Loucy (cell line): ENCODE data around the gene SMYD4.

Experiments used
- H2AFZ ChIP-seq: fragments of 200-600 bp; sonication (generic); 2 replicates; pipeline ENCODE4 v1.6.0; 2016; ENCODE audit warnings: antibody characterized with exemption, mild to moderate bottlenecking, low read length, moderate library complexity
- H3F3A ChIP-seq: fragments of 200-600 bp; 2 replicates; pipeline ENCODE4 v1.6.0; 2016; ENCODE audit warnings: antibody characterized with exemption, low read depth, mild to moderate bottlenecking
- H3K27me3 ChIP-seq: fragments of 200-600 bp; sonication (generic); 2 replicates; pipeline ENCODE4 v1.6.1; 2014; ENCODE audit warnings: low read length, mild to moderate bottlenecking; ENCODE audit not compliant: insufficient read depth, poor library complexity, severe bottlenecking
- H3K36me3 ChIP-seq: fragments of 200-600 bp; sonication (generic); 2 replicates; pipeline ENCODE4 v1.6.1; 2016; ENCODE audit warnings: low read length; ENCODE audit not compliant: insufficient read depth
- H3K4me1 ChIP-seq: fragments of 200-600 bp; sonication (generic); 2 replicates; pipeline ENCODE4 v1.5.1; 2014; ENCODE audit warnings: low read length, mild to moderate bottlenecking; ENCODE audit not compliant: insufficient read depth, poor library complexity, severe bottlenecking
- H3K4me2 ChIP-seq: fragments of 200-600 bp; sonication (generic); 2 replicates; pipeline ENCODE4 v1.6.0; 2014; ENCODE audit warnings: antibody characterized with exemption, low read length, low read depth, mild to moderate bottlenecking; ENCODE audit not compliant: poor library complexity, severe bottlenecking
- H3K4me3 ChIP-seq: fragments of 200-600 bp; sonication (generic); 2 replicates; pipeline ENCODE4 v1.5.1; 2014; ENCODE audit warnings: low read length, mild to moderate bottlenecking, mixed read lengths; ENCODE audit not compliant: poor library complexity, severe bottlenecking
- H3K79me2 ChIP-seq: fragments of 200-600 bp; sonication (generic); 2 replicates; pipeline ENCODE4 v1.6.1; 2014; ENCODE audit warnings: low read length; ENCODE audit not compliant: insufficient read depth
- H3K9ac ChIP-seq: fragments of 200-600 bp; sonication (generic); 2 replicates; pipeline ENCODE4 v1.6.0; 2014; ENCODE audit warnings: mild to moderate bottlenecking, low read depth, low read length, moderate library complexity; ENCODE audit not compliant: poor library complexity, severe bottlenecking
- H3K9me2 ChIP-seq: fragments of 200-600 bp; sonication (generic); replicated peaks from 2 replicates; pipeline ENCODE4 v1.6.1; 2016; ENCODE audit warnings: low read depth, low read length, mixed read lengths
- H3K9me3 ChIP-seq: fragments of 200-600 bp; sonication (generic); 2 replicates; pipeline ENCODE4 v1.6.1; 2014; ENCODE audit warnings: mild to moderate bottlenecking, antibody characterized with exemption, low read length, low read depth; ENCODE audit not compliant: insufficient read depth
- H4K20me1 ChIP-seq: fragments of 200-600 bp; sonication (generic); 2 replicates; pipeline ENCODE4 v1.6.0; 2014; ENCODE audit warnings: antibody characterized with exemption, low read length, mild to moderate bottlenecking; ENCODE audit not compliant: insufficient read depth, poor library complexity, severe bottlenecking
- EZH2phosphoT487 ChIP-seq: fragments of 200-600 bp; IDR thresholded peaks from 2 replicates; pipeline ENCODE4 v1.6.1; 2018; ENCODE audit warnings: antibody characterized with exemption, mild to moderate bottlenecking, moderate library complexity, borderline replicate concordance
- TF ChIP-seq, protein P1 (sequence below): fragments of 200-600 bp; sonication (generic); conservative IDR thresholded peaks from 2 replicates; pipeline ENCODE4 v1.5.1; 2014; ENCODE audit warnings: mild to moderate bottlenecking, antibody characterized with exemption, low read length

SMYD4 gene

GRCh38 chr17:1752425-1753262, 77.1 kb downstream of the SMYD4 start:
- no peak overlapping the region for H3K4me2 ChIP-seq
- TF ChIP-seq EZH2phosphoT487 = no peak
- TF ChIP-seq, protein P1, sequence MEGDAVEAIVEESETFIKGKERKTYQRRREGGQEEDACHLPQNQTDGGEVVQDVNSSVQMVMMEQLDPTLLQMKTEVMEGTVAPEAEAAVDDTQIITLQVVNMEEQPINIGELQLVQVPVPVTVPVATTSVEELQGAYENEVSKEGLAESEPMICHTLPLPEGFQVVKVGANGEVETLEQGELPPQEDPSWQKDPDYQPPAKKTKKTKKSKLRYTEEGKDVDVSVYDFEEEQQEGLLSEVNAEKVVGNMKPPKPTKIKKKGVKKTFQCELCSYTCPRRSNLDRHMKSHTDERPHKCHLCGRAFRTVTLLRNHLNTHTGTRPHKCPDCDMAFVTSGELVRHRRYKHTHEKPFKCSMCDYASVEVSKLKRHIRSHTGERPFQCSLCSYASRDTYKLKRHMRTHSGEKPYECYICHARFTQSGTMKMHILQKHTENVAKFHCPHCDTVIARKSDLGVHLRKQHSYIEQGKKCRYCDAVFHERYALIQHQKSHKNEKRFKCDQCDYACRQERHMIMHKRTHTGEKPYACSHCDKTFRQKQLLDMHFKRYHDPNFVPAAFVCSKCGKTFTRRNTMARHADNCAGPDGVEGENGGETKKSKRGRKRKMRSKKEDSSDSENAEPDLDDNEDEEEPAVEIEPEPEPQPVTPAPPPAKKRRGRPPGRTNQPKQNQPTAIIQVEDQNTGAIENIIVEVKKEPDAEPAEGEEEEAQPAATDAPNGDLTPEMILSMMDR = no peak
- no peak overlapping the region for H3K4me3 ChIP-seq
- no peaks in the 10 kb centered on the region for H3F3A ChIP-seq
- no peaks in the 10 kb centered on the region for H4K20me1 ChIP-seq
- H3K9ac ChIP-seq = no peak overlapping the region
- H3K9me3 ChIP-seq = no peaks in the 10 kb centered on the region
- H2AFZ ChIP-seq = peak overlapping the region; percentile 41; the same call in 1 of the 2 replicates
- no peaks in the 10 kb centered on the region for H3K27me3 ChIP-seq
- no peaks in the 10 kb centered on the region for H3K9me2 ChIP-seq
- no peaks in the 10 kb centered on the region for H3K36me3 ChIP-seq
- no peaks in the 10 kb centered on the region for H3K4me1 ChIP-seq
- no peaks in the 10 kb centered on the region for H3K79me2 ChIP-seq

- H4K20me1 ChIP-seq = no peaks in the 10 kb centered on the region
- no peaks in the 10 kb centered on the region for H3K27me3 ChIP-seq
- no peaks in the 10 kb centered on the region for H3K36me3 ChIP-seq
- no peaks in the 10 kb centered on the region for H3K9me3 ChIP-seq
- H3K4me3 ChIP-seq = no peak overlapping the region
- H2AFZ ChIP-seq = no peak overlapping the region
- H3K9ac ChIP-seq = no peak overlapping the region
- TF ChIP-seq, protein P1 = no peak
- TF ChIP-seq EZH2phosphoT487 = no peak
- no peaks in the 10 kb centered on the region for H3K79me2 ChIP-seq
- no peaks in the 10 kb centered on the region for H3F3A ChIP-seq
- H3K4me1 ChIP-seq = no peaks in the 10 kb centered on the region
- H3K9me2 ChIP-seq = no peaks in the 10 kb centered on the region
- no peak overlapping the region for H3K4me2 ChIP-seq
Measured at GRCh38 chr17:1750628-1751027, 79.1 kb downstream of the SMYD4 start.

DNA sequence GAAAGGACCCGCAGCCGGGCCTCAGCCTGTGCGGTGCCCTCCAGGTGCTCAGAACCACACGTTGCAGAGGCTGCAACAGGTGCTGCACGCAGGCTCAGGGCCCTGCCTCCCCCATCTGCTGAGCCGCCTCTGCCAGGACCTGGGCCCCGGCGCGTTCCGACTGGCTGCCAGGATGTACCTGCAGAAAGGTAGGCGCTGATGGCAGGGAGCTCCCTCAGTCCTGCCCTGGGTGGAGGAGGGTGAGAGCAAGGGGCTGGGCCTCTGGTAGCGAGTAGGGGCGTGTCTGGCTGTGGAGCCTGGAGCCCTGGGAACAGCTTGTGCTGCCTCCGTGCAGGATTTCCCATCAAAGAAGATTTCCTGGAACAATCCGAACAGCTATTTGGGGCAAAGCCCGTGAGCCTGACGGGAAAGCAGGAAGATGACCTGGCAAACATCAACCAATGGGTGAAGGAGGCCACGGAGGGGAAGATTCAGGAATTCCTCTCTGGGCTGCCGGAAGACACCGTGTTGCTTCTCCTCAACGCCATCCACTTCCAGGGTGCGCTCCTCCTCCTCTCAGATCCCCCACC, 82.6 kb downstream of the SMYD4 start:
- Histone ChIP-seq H3K9me2 (no peaks in the 10 kb centered on the region), H3K4me1 (no peaks in the 10 kb centered on the region), H3K9me3 (no peaks in the 10 kb centered on the region), H3K36me3 (no peaks in the 10 kb centered on the region), H3K4me3 (no peak overlapping the region), H3K79me2 (no peaks in the 10 kb centered on the region), H3K27me3 (no peaks in the 10 kb centered on the region), H3F3A (no peaks in the 10 kb centered on the region), H3K9ac (no peak overlapping the region), H3K4me2 (no peak overlapping the region), H2AFZ (no peak overlapping the region), H4K20me1 (no peaks in the 10 kb centered on the region)
- TF ChIP-seq, protein P1 = no peak
- TF ChIP-seq EZH2phosphoT487 = no peak
